ENCODE data around the gene PANK4. TPM values are rescaled to one million over a fixed set of nuclear protein-coding genes. Genes with fewer than 3 reads are reported as not detected.

Gene PANK4
- total RNA-seq, 6 experiments from 2014 or later, result 9.6 to 18.9 (median 13.4) TPM

DNA sequence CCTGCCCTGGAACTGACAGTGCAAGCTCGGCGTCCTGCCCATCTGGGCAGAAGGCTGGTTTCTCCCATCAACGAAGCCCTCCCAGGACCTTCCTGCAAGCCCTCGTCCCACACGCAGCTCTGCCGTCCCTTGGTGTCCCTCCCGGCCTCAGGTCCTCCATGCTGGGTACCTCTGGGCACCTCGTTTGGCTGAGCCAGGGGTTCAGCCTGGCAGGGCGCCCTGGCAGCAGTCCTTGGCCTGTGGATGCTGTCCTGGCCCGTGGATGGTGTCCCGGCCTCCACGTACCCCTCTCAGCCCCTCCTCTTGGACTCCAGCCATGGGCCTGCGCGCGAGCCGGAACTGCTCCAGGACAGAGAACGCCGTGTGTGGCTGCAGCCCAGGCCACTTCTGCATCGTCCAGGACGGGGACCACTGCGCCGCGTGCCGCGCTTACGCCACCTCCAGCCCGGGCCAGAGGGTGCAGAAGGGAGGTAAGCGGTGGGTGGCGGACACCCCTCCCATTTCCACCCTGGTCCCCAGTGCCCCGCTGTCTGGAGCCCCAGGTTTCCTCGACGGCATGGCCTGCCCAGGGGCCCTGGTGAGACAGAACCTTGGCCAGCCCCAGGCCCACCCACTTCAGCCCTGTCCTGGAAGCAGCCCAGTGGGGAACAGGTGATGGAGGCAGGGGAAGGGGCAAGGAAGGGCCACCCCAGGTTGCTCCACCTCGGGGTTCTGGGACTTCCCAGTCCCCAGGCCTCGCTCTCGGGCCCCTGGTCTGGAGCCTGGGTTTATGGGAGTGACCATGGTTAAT lies 33.3 kb upstream of the PANK4 start:
- peak in 2 of 3 donors; percentile 27 to 46 for DNase-seq
- intact Hi-C loops (cut with DNase I), result loop anchor here (10.0 kb wide), 1 partner anchor 85 kb away; no protein-coding TSS in a partner anchor

DNA sequence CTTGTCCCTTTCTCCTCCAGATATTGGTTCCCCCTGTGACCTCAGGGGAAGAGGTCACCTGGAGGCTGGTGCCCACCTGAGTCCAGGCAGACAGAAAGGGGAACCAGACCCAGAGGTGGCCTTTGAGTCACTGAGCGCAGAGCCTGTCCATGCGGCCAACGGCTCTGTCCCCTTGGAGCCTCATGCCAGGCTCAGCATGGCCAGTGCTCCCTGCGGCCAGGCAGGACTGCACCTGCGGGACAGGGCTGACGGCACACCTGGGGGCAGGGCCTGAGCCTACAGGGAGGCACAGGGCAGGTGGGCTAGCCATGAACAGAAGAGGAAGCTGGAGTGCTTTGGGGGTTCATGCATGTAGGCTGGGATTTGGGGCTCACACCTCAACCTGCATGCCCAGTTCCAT lies 32.5 kb upstream of the PANK4 start:
- DNase-seq, result peak in 2 of 3 donors; percentile 19 to 42
- Histone ChIP-seq H3K27ac (no peak overlapping the region), H3K9me3 (no peaks in the 10 kb centered on the region), H3K36me3 (peaks cover 0 to 9% (median under 1%) of the 10 kb centered on the region in 4 donors), H3K4me3 (no peak overlapping the region), H3K27me3 (no peaks in the 10 kb centered on the region), H3K4me1 (peaks cover 0 to 12% (median 0%) of the 10 kb centered on the region in 4 donors)
- intact Hi-C loops (cut with DNase I), result loop anchor here in 1 of 2 donors (10.0 kb wide), 1 partner anchor 86 kb away; no protein-coding TSS in a partner anchor
- TF ChIP-seq POLR2A (IDR thresholded peaks at IDR 0.05), result no peak
- TF ChIP-seq, protein P1, sequence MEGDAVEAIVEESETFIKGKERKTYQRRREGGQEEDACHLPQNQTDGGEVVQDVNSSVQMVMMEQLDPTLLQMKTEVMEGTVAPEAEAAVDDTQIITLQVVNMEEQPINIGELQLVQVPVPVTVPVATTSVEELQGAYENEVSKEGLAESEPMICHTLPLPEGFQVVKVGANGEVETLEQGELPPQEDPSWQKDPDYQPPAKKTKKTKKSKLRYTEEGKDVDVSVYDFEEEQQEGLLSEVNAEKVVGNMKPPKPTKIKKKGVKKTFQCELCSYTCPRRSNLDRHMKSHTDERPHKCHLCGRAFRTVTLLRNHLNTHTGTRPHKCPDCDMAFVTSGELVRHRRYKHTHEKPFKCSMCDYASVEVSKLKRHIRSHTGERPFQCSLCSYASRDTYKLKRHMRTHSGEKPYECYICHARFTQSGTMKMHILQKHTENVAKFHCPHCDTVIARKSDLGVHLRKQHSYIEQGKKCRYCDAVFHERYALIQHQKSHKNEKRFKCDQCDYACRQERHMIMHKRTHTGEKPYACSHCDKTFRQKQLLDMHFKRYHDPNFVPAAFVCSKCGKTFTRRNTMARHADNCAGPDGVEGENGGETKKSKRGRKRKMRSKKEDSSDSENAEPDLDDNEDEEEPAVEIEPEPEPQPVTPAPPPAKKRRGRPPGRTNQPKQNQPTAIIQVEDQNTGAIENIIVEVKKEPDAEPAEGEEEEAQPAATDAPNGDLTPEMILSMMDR (IDR thresholded peaks at IDR 0.05), result no peak
- no peak for ATAC-seq
- WGBS (ENCODE audit: insufficient coverage, low coverage, low lambda C conversion rate, missing lambda C conversion rate), result no CpG with 5 or more reads among the region's 6 CpGs

More for the DNA sequence above, 33.3 kb upstream of the PANK4 start:
- no peaks in the 10 kb centered on the region for H3K27me3 ChIP-seq
- H3K9me3 ChIP-seq, result no peaks in the 10 kb centered on the region
- H3K27ac ChIP-seq, result no peak overlapping the region
- TF ChIP-seq, protein P1 (IDR thresholded peaks at IDR 0.05), result no peak
- TF ChIP-seq POLR2A (IDR thresholded peaks at IDR 0.05), result no peak
- peaks cover 0 to 9% (median under 1%) of the 10 kb centered on the region in 4 donors for H3K36me3 ChIP-seq
- no peak for ATAC-seq
- WGBS (ENCODE audit: insufficient coverage, low coverage, low lambda C conversion rate, missing lambda C conversion rate), result 93% methylated on average over 3 of the region's 35 CpGs
- no peak overlapping the region for H3K4me3 ChIP-seq
- peaks cover 0 to 12% (median 0%) of the 10 kb centered on the region in 4 donors for H3K4me1 ChIP-seq

DNA sequence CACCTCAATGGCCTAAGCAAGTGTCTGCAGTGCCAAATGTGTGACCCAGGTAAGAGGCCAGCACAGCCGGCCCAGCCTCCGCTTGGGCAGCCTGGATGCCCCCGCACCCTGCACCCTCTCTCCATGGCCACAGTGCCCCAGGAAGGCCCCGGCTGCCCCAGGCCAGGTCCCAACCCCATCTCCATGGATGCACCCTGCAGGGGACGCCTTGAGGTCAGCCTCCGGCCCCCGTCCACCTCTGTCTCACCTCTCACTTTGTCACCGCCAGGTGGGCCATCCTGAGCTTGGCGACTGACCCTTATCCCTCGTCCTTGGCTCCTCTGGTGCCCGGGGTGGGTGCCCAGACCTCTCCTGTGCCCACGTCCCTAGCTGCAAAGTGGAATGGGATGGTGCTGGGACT lies 32.0 kb upstream of the PANK4 start:
- H3K36me3 ChIP-seq, result peaks cover 0 to 9% (median under 1%) of the 10 kb centered on the region in 4 donors
- DNase-seq (peak in 1 of 3 donors; percentile 46), ATAC-seq (no peak)
- no peak overlapping the region for H3K27ac ChIP-seq
- no CpG with 5 or more reads among the region's 12 CpGs for WGBS (ENCODE audit: insufficient coverage, low coverage, low lambda C conversion rate, missing lambda C conversion rate)
- intact Hi-C loops (cut with DNase I), result loop anchor here in 1 of 2 donors (10.0 kb wide), 1 partner anchor 86 kb away; no protein-coding TSS in a partner anchor
- H3K9me3 ChIP-seq, result no peaks in the 10 kb centered on the region
- TF ChIP-seq POLR2A (IDR thresholded peaks at IDR 0.05), result no peak
- TF ChIP-seq, protein P1 (IDR thresholded peaks at IDR 0.05), result no peak
- no peak overlapping the region for H3K4me3 ChIP-seq
- no peaks in the 10 kb centered on the region for H3K27me3 ChIP-seq
- peaks cover 0 to 12% (median 0%) of the 10 kb centered on the region in 4 donors for H3K4me1 ChIP-seq

DNA sequence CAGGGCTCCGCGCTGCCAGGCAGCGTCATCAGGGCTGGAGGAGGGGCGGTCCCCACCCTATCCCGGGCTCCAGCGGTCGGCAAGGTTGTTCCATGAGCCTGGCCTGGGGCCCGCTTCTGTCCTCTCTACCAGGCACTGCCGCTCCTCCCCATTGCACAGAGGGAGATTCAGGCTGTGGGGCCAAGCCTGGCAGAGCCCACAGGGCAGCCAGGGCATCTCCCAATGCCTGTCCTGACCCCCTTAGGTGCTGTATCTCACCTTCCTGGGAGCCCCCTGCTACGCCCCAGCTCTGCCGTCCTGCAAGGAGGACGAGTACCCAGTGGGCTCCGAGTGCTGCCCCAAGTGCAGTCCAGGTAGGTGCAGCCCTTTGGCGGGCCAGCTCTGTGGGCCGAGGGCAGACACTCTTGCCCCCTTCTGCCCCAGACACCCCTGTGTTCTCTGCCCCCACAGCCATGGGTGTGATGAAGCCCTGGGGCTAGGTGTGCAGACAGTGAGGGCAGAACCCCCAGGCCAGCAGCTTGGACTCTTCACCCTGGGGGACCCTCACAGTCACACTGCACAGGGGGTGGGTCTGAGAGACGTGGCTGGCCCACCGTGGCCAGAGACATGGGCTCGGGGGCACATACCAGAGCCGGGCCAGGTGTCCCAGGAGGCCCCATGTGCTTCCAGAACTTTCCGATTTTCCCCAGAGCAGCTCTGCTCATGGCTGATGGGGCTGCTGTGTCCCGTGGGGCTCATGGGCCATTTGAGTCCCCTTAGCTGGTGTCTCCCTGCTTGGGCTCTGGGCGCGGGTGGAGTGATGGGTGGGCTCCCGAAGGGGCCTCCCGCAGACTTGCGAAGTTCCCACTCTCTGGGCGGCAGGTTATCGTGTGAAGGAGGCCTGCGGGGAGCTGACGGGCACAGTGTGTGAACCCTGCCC lies 31.3 kb upstream of the PANK4 start:
- Histone ChIP-seq H3K9me3 (no peaks in the 10 kb centered on the region), H3K36me3 (peaks cover 0 to 9% (median under 1%) of the 10 kb centered on the region in 4 donors), H3K27me3 (no peaks in the 10 kb centered on the region), H3K4me3 (peak overlapping the region; percentile 62 to 70 (median 63)), H3K27ac (peak overlapping the region in 2 of 3 donors; percentile 93 to 96), H3K4me1 (peaks cover 0 to 12% (median 0%) of the 10 kb centered on the region in 4 donors)
- TF ChIP-seq, protein P1 (IDR thresholded peaks at IDR 0.05), result no peak
- no peak for TF ChIP-seq POLR2A (IDR thresholded peaks at IDR 0.05)
- DNase-seq (peak in 2 of 3 donors; percentile 63 to 72), ATAC-seq (peak in 3 of 4 donors; percentile 3 to 11 (median 8))
- no CpG with 5 or more reads among the region's 30 CpGs for WGBS (ENCODE audit: insufficient coverage, low coverage, low lambda C conversion rate, missing lambda C conversion rate)
- intact Hi-C loops (cut with DNase I), result loop anchor here in 1 of 2 donors (10.0 kb wide), 1 partner anchor 87 kb away; no protein-coding TSS in a partner anchor
